OCI-LY1 (cell line): ENCODE data around the gene WDR5.

Experiments used
- EZH2 ChIP-seq: fragments of 200-600 bp; sonication (generic), shearing (Covaris generic); IDR thresholded peaks from 2 replicates; pipeline ENCODE4 v1.8.0; 2017; ENCODE audit warnings: borderline replicate concordance, mixed run types, mild to moderate bottlenecking, antibody characterized with exemption, low read length, moderate library complexity, mixed read lengths
- TF ChIP-seq, protein P1 (sequence below): fragments of 200-600 bp; sonication (generic), shearing (Covaris generic); IDR thresholded peaks from 2 replicates; pipeline ENCODE4 v1.5.1; 2017; ENCODE audit warnings: mild to moderate bottlenecking, antibody characterized with exemption, low read length, moderate library complexity, mixed read lengths

GRCh38 chr9:134155812-134156377, 20.0 kb downstream of the WDR5 start:
- TF ChIP-seq, protein P1, sequence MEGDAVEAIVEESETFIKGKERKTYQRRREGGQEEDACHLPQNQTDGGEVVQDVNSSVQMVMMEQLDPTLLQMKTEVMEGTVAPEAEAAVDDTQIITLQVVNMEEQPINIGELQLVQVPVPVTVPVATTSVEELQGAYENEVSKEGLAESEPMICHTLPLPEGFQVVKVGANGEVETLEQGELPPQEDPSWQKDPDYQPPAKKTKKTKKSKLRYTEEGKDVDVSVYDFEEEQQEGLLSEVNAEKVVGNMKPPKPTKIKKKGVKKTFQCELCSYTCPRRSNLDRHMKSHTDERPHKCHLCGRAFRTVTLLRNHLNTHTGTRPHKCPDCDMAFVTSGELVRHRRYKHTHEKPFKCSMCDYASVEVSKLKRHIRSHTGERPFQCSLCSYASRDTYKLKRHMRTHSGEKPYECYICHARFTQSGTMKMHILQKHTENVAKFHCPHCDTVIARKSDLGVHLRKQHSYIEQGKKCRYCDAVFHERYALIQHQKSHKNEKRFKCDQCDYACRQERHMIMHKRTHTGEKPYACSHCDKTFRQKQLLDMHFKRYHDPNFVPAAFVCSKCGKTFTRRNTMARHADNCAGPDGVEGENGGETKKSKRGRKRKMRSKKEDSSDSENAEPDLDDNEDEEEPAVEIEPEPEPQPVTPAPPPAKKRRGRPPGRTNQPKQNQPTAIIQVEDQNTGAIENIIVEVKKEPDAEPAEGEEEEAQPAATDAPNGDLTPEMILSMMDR, result no peak
- TF ChIP-seq EZH2, result no peak
